Keratinocyte (primary cell): Measurements from ENCODE around the gene NELL1. TPM values are rescaled to one million over a fixed set of nuclear protein-coding genes. Genes with fewer than 3 reads are reported as not detected.

Experiments used
- DNase-seq: peaks from one replicate; pipeline ENCODE4 v3.0.0-alpha.2; 2011; ENCODE audit warnings: low read depth, missing footprints, low spot score
- FAIRE-seq: peaks from 2 replicates; lab custom pipeline; 2011; peaks lifted over from hg19 to GRCh38; lab: Jason Lieb, UNC
- H2AFZ ChIP-seq: 2 replicates; pipeline ENCODE4 v1.6.0; 2012; ENCODE audit warnings: low read length, control low read depth, inconsistent platforms; ENCODE audit not compliant: control insufficient read depth
- H3K27ac ChIP-seq: 2 replicates; pipeline ENCODE4 v1.5.1; 2011; ENCODE audit warnings: low read length; ENCODE audit not compliant: control insufficient read depth, insufficient read depth
- H3K27me3 ChIP-seq: 3 replicates; pipeline ENCODE4 v1.6.0; 2011; ENCODE audit warnings: low read length; ENCODE audit not compliant: control insufficient read depth, insufficient read depth; ENCODE audit errors: extremely low read depth
- H3K36me3 ChIP-seq, 2 experiments: 2 replicates in 1 of 2; 3 replicates in 1 of 2; pipeline ENCODE4 v1.5.1; 2011; ENCODE audit warnings: low read length in 2 of 2, mild to moderate bottlenecking in 1 of 2; ENCODE audit not compliant: control insufficient read depth in 2 of 2, insufficient read depth in 2 of 2; ENCODE audit errors: extremely low read depth in 1 of 2
- H3K4me1 ChIP-seq: 3 replicates; pipeline ENCODE4 v1.5.1; 2011; ENCODE audit warnings: low read length; ENCODE audit not compliant: control insufficient read depth, insufficient read depth; ENCODE audit errors: extremely low read depth
- H3K4me2 ChIP-seq: 3 replicates; pipeline ENCODE4 v1.6.0; 2011; ENCODE audit warnings: low read depth, low read length; ENCODE audit not compliant: control insufficient read depth, insufficient read depth; ENCODE audit errors: extremely low read depth
- H3K4me3 ChIP-seq, 3 experiments: fragments of 200-600 bp in 1 of 3; sonication (generic) in 1 of 3; 2 replicates in 2 of 3; 3 replicates in 1 of 3; pipeline ENCODE4 v1.5.1; 2011 to 2016; ENCODE audit warnings: low read length in 3 of 3, mild to moderate bottlenecking in 3 of 3, control low read depth in 2 of 3, inconsistent platforms in 1 of 3, low read depth in 1 of 3, mixed read lengths in 1 of 3, mixed run types in 1 of 3, moderate library complexity in 1 of 3; ENCODE audit not compliant: control insufficient read depth in 2 of 3, insufficient read depth in 2 of 3; ENCODE audit errors: extremely low read depth in 1 of 3
- H3K79me2 ChIP-seq: 2 replicates; pipeline ENCODE4 v1.6.0; 2012; ENCODE audit warnings: low read length; ENCODE audit not compliant: control insufficient read depth, insufficient read depth
- H3K9ac ChIP-seq: 3 replicates; pipeline ENCODE4 v1.6.0; 2011; ENCODE audit warnings: low read length; ENCODE audit not compliant: control insufficient read depth, insufficient read depth; ENCODE audit errors: extremely low read depth
- H3K9me1 ChIP-seq: 3 replicates; pipeline ENCODE4 v1.6.0; 2011; ENCODE audit warnings: low read length; ENCODE audit not compliant: control insufficient read depth, insufficient read depth; ENCODE audit errors: extremely low read depth
- H3K9me3 ChIP-seq: 2 replicates; pipeline ENCODE4 v1.5.1; 2012; ENCODE audit warnings: low read depth, low read length; ENCODE audit not compliant: control insufficient read depth
- H4K20me1 ChIP-seq: 3 replicates; pipeline ENCODE4 v1.6.0; 2011; ENCODE audit warnings: low read length; ENCODE audit not compliant: control insufficient read depth, insufficient read depth; ENCODE audit errors: extremely low read depth
- CTCF ChIP-seq, 3 experiments: IDR thresholded peaks in 1 of 3; conservative IDR thresholded peaks in 1 of 3; optimal IDR thresholded peaks in 1 of 3; 2 replicates in 2 of 3; 3 replicates in 1 of 3; pipeline versions ENCODE3 to v1.5.1; 2011; ENCODE audit warnings: low read length in 3 of 3, mild to moderate bottlenecking in 3 of 3, moderate library complexity in 2 of 3, control low read depth in 1 of 3, inconsistent platforms in 1 of 3; ENCODE audit not compliant: insufficient read depth in 2 of 3; ENCODE audit errors: extremely low read depth in 1 of 3
- EZH2 ChIP-seq: IDR thresholded peaks from one replicate; pipeline ENCODE4 v1.6.1; 2012; ENCODE audit warnings: inconsistent platforms, mild to moderate bottlenecking, low read length, moderate library complexity
- dilution Hi-C: fragments of 300-500 bp; cut with MboI; formaldehyde crosslinking; loops from one replicate; pipeline ENCODE4 v1.7.0; 2020; ENCODE audit warnings: low sequenced_read_pairs; ENCODE audit not compliant: extremely low pct_ligation_motif_present
- polyA plus RNA-seq, 5 experiments: library from polyadenylated mRNA; depleted of rRNA in 3 of 5; stranded (reverse) in 3 of 5; stranded (forward) in 1 of 5; unstranded in 1 of 5; fragments of >200 nt; gene quantifications; 1 replicate in 1 of 5; 2 replicates in 3 of 5; 3 replicates in 1 of 5; pipeline versions ENCODE4 v1.2.1 to v1.2.3, GENCODE V29; 2011 to 2012; ENCODE audit warnings: missing spikeins in 2 of 5, low read depth in 1 of 5, low replicate concordance in 1 of 5

The NELL1 gene
- polyA plus RNA-seq, 1 donor (not counting 4 experiments of a cell fraction or from before 2014, with no cell fraction given) = not detected

GRCh38 chr11:21321072-21321471, 651.7 kb downstream of the NELL1 start:
- no peak overlapping the region for H3K9ac ChIP-seq
- no peaks in the 10 kb centered on the region for H3K79me2 ChIP-seq
- no peak overlapping the region for H3K27ac ChIP-seq
- H3K4me3 ChIP-seq = no peak overlapping the region
- no peaks in the 10 kb centered on the region for H3K27me3 ChIP-seq
- DNase-seq = no peak
- no peaks in the 10 kb centered on the region for H3K36me3 ChIP-seq
- H3K9me3 ChIP-seq = no peaks in the 10 kb centered on the region
- H3K4me1 ChIP-seq = no peaks in the 10 kb centered on the region
- no peak for TF ChIP-seq CTCF (optimal IDR thresholded peaks at IDR 0.05 in 1 of 3, IDR thresholded peaks at IDR 0.05 in 1 of 3, conservative IDR thresholded peaks at IDR 0.05 in 1 of 3; ENCODE audit: extremely low read depth in 1 of 3, insufficient read depth in 2 of 3, low read length in 3 of 3)
- no peak for TF ChIP-seq EZH2
- no peak overlapping the region for H3K4me2 ChIP-seq
- dilution Hi-C loops = no loop called here
- no peak overlapping the region for H2AFZ ChIP-seq
- no peaks in the 10 kb centered on the region for H4K20me1 ChIP-seq
- H3K9me1 ChIP-seq = no peaks in the 10 kb centered on the region
- no peak for FAIRE-seq

- Histone ChIP-seq H3K4me2 (no peak overlapping the region), H2AFZ (no peak overlapping the region), H3K4me3 (no peak overlapping the region), H3K9me1 (no peaks in the 10 kb centered on the region), H3K9ac (no peak overlapping the region), H3K27me3 (no peaks in the 10 kb centered on the region), H3K27ac (no peak overlapping the region), H3K36me3 (no peaks in the 10 kb centered on the region), H4K20me1 (no peaks in the 10 kb centered on the region), H3K9me3 (no peaks in the 10 kb centered on the region), H3K4me1 (no peaks in the 10 kb centered on the region), H3K79me2 (no peaks in the 10 kb centered on the region)
- no peak for TF ChIP-seq EZH2
- no peak for TF ChIP-seq CTCF (optimal IDR thresholded peaks at IDR 0.05 in 1 of 3, IDR thresholded peaks at IDR 0.05 in 1 of 3, conservative IDR thresholded peaks at IDR 0.05 in 1 of 3; ENCODE audit: extremely low read depth in 1 of 3, insufficient read depth in 2 of 3, low read length in 3 of 3)
- DNase-seq = no peak
- dilution Hi-C loops = no loop called here
- no peak for FAIRE-seq
Observed at GRCh38 chr11:21321530-21321929, 652.1 kb downstream of the NELL1 start.
